ENCODE measurements around the gene LSAMP. TPM values are rescaled to one million over a fixed set of nuclear protein-coding genes. Genes with fewer than 3 reads are reported as not detected.

LSAMP gene
- total RNA-seq, 6 experiments from 2014 or later, result under 0.01 to 0.22 (median 0.12) TPM; not detected in 1

- no peak for ATAC-seq
- Histone ChIP-seq H3K36me3 (no peaks in the 10 kb centered on the region), H3K4me1 (no peaks in the 10 kb centered on the region), H3K27ac (no peak overlapping the region), H3K4me3 (no peak overlapping the region), H3K9me3 (no peaks in the 10 kb centered on the region), H3K27me3 (no peaks in the 10 kb centered on the region)
- intact Hi-C loops (cut with DNase I), result no loop called here
- DNase-seq, result no peak
- TF ChIP-seq POLR2A (IDR thresholded peaks at IDR 0.05), result no peak
- no peak for TF ChIP-seq CTCF (IDR thresholded peaks at IDR 0.05)
- 24% methylated on average over 2 of the region's 2 CpGs for WGBS (ENCODE audit: insufficient coverage, low coverage, low lambda C conversion rate, missing lambda C conversion rate)
Measured at GRCh38 chr3:116270056-116270455, 175.2 kb downstream of the LSAMP start.

DNA sequence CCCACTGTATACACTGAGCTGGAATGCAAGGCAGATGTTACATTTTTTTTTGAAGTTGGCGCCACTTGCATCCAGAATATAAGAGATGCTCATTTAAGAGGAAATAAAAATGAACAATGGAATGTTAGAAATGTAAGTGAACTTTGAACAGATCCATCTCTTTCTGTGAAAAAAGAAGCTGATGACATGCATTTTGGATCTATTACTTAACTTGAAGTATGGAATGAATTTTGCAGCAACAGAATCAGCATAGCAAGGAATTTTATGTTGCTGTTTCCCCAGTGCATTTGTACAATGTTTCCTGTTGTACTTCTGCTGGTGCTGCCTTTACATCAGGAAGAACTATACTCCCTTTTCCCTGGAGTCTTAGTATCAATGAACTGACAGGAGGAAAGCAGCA lies 178.2 kb downstream of the LSAMP start:
- H3K27ac ChIP-seq, result no peak overlapping the region
- intact Hi-C loops (cut with DNase I), result no loop called here
- TF ChIP-seq CTCF (IDR thresholded peaks at IDR 0.05) (no peak), POLR2A (IDR thresholded peaks at IDR 0.05) (no peak)
- H3K4me3 ChIP-seq, result no peak overlapping the region
- 56% methylated on average over 1 of the region's 1 CpG for WGBS (ENCODE audit: insufficient coverage, low coverage, low lambda C conversion rate, missing lambda C conversion rate)
- H3K9me3 ChIP-seq, result no peaks in the 10 kb centered on the region
- no peaks in the 10 kb centered on the region for H3K36me3 ChIP-seq
- DNase-seq (no peak), ATAC-seq (no peak)
- no peaks in the 10 kb centered on the region for H3K4me1 ChIP-seq
- no peaks in the 10 kb centered on the region for H3K27me3 ChIP-seq

- H3K27me3 ChIP-seq, result no peaks in the 10 kb centered on the region
- no peaks in the 10 kb centered on the region for H3K9me3 ChIP-seq
- TF ChIP-seq POLR2A (IDR thresholded peaks at IDR 0.05) (no peak), CTCF (IDR thresholded peaks at IDR 0.05) (no peak)
- no peak overlapping the region for H3K27ac ChIP-seq
- no peak for DNase-seq
- WGBS (ENCODE audit: insufficient coverage, low coverage, low lambda C conversion rate, missing lambda C conversion rate), result 64% methylated on average over 1 of the region's 1 CpG
- no peaks in the 10 kb centered on the region for H3K4me1 ChIP-seq
- intact Hi-C loops (cut with DNase I), result no loop called here
- H3K4me3 ChIP-seq, result no peak overlapping the region
- no peaks in the 10 kb centered on the region for H3K36me3 ChIP-seq
- ATAC-seq, result no peak
Measured at GRCh38 chr3:116265976-116266584, 179.2 kb downstream of the LSAMP start.

DNA sequence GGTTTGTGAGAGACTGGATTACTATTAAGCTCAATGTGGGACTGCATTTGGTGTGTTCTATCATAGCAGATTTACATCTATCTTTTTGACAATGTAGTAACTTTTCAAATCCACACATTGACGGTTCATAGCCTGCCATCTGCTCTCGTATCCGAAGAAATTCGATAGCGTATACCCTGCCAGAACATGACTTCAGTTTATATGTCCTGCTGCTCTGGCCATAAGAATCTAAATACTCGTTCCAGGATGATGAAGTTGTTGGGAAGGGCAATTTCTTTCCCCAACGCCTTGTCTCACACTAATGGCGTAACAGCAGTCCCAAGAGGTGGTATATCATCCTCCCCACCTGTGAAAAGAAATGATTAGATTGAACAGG lies 180.0 kb downstream of the LSAMP start:
- no peak for ATAC-seq
- WGBS (ENCODE audit: insufficient coverage, low coverage, low lambda C conversion rate, missing lambda C conversion rate), result 52% methylated on average over 8 of the region's 8 CpGs
- TF ChIP-seq CTCF (IDR thresholded peaks at IDR 0.05) (no peak), POLR2A (IDR thresholded peaks at IDR 0.05) (no peak)
- no peaks in the 10 kb centered on the region for H3K36me3 ChIP-seq
- intact Hi-C loops (cut with DNase I), result no loop called here
- H3K27ac ChIP-seq, result no peak overlapping the region
- no peaks in the 10 kb centered on the region for H3K27me3 ChIP-seq
- H3K9me3 ChIP-seq, result no peaks in the 10 kb centered on the region
- no peak overlapping the region for H3K4me3 ChIP-seq
- H3K4me1 ChIP-seq, result no peaks in the 10 kb centered on the region
- DNase-seq, result no peak
